Measurements from ENCODE around the gene WDR64.
"Not testable (repeated sequence)": the region's sequence is repeated elsewhere in the genome, so short reads cannot be mapped to it uniquely, and the experiment has no call there.

The WDR64 gene

GRCh38 chr1:241749041-241749944, 97.2 kb downstream of the WDR64 start:
- no peak for DNase-seq

GRCh38 chr1:241749945-241750695, 98.0 kb downstream of the WDR64 start:
- no peak for DNase-seq

GRCh38 chr1:241751524-241751923, 99.4 kb downstream of the WDR64 start:
- DNase-seq = no peak

GRCh38 chr1:241762713-241763339, 110.7 kb downstream of the WDR64 start:
- DNase-seq = no peak

- no peak for DNase-seq
Measured at GRCh38 chr1:241765390-241765789, 113.3 kb downstream of the WDR64 start.

GRCh38 chr1:241767737-241768136, 115.7 kb downstream of the WDR64 start:
- no peak for DNase-seq

- no peak for DNase-seq
Measured at GRCh38 chr1:241770115-241770514, 118.0 kb downstream of the WDR64 start.

- DNase-seq = no peak
Measured at GRCh38 chr1:241771117-241771516, 119.0 kb downstream of the WDR64 start.

- DNase-seq = no peak
Measured at GRCh38 chr1:241772932-241773500, 120.9 kb downstream of the WDR64 start.

- no peak for DNase-seq
Measured at GRCh38 chr1:241773991-241774390, 121.9 kb downstream of the WDR64 start.

GRCh38 chr1:241775021-241775420, 122.9 kb downstream of the WDR64 start:
- no peak for DNase-seq

- DNase-seq = no peak
Measured at GRCh38 chr1:241776911-241777310, 124.8 kb downstream of the WDR64 start.

- DNase-seq = no peak
Measured at GRCh38 chr1:241778117-241778516, 126.0 kb downstream of the WDR64 start.

- DNase-seq = no peak
Measured at GRCh38 chr1:241779897-241780296, 127.8 kb downstream of the WDR64 start.

GRCh38 chr1:241782396-241782795, 130.3 kb downstream of the WDR64 start:
- DNase-seq = no peak

- no peak for DNase-seq
Measured at GRCh38 chr1:241787691-241788090, 135.6 kb downstream of the WDR64 start.

- DNase-seq = no peak
Measured at GRCh38 chr1:241789061-241789460, 137.0 kb downstream of the WDR64 start.

GRCh38 chr1:241799416-241799815, 147.3 kb downstream of the WDR64 start:
- DNase-seq = no peak

- no peak for DNase-seq
Measured at GRCh38 chr1:241800640-241801039, 148.6 kb downstream of the WDR64 start.

- no peak for DNase-seq
Measured at GRCh38 chr1:241802863-241803262, 150.8 kb downstream of the WDR64 start.

- DNase-seq = not testable (repeated sequence)
Measured at GRCh38 chr1:241804706-241805105, 152.6 kb downstream of the WDR64 start.

GRCh38 chr1:241808265-241808664, 156.2 kb downstream of the WDR64 start:
- no peak for DNase-seq

GRCh38 chr1:241810769-241811405, 158.8 kb downstream of the WDR64 start:
- no peak for DNase-seq
